GM21381 (cell line): ENCODE results near the gene ITPR1.

ENCODE experiments used
- ATAC-seq: cut with Tn5 transposase; IDR thresholded peaks from one replicate; pipeline ENCODE4 v1.9.1; 2021; ENCODE audit warnings: mild to moderate bottlenecking, moderate library complexity; ENCODE audit not compliant: unreplicated experiment

Gene ITPR1

GRCh38 chr3:4529876-4530588 is 36.9 kb downstream of the ITPR1 start:
- no peak for ATAC-seq

- ATAC-seq, result no peak
These were observed 38.4 kb downstream of the ITPR1 start for GRCh38 chr3:4531478-4532025.

GRCh38 chr3:4532535-4533112 is 39.5 kb downstream of the ITPR1 start:
- ATAC-seq, result no peak

DNA sequence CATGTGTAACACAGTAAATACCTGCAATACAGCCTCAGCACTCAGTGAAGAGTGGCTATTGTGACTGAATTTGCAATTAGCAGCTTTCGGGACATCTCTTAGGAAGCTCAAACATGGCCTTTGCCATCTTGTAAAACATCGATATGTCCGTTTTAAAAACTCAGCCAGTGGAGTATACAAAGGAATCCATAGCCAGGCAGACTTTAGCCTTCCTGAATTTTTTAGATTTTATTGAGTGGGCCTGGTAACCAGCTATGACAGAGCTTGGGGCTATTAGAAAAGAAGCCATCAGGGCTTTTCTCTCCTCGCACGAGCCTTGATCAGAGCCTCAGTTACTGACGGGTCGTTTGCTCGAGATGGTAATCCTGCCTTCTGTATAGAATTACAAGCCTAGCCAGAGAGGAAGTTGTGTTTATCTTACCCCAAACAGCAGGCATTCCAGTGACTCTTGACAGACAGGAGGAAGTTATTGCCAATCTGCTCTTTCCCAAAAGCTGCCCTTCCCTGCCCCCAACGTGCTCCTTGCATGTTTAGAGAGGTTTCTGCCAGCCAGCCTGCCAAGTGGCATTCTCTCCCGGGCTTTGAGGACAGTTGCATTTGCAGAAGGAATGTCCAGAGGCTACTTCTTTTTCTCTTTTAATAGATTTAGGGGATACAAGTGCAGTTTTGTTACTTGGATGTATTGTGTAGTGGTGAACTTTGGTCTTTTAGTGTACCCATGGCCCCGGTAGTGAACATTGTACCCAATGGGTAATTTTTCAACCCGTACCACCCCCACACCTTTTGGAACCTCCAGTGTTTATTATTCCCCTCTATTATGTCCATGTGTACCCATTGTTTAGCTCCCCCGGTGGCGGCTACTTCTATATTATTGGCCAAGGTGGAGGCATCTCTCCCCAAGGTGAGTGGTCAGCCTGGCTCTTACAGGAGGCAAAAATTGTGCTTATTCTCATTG is 40.6 kb downstream of the ITPR1 start:
- no peak for ATAC-seq

DNA sequence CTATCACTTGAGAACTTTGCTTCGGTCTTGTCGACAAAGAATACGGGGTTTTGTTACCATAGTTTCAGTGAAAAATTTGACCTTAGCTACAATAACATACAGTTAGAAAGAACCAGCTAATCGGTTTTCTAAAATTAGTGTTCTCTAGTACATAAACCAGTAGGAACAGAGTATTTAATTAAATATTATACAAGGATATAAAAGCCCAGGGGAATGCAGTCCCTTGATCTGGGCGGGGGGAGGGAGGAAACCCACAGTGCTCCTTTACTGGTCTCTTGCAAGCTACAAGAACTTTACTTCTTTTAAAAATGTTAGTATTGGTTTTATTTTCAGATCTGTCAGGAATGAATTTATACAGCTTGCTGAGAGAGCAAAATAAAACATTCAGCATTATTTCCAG is 41.8 kb downstream of the ITPR1 start:
- no peak for ATAC-seq

DNA sequence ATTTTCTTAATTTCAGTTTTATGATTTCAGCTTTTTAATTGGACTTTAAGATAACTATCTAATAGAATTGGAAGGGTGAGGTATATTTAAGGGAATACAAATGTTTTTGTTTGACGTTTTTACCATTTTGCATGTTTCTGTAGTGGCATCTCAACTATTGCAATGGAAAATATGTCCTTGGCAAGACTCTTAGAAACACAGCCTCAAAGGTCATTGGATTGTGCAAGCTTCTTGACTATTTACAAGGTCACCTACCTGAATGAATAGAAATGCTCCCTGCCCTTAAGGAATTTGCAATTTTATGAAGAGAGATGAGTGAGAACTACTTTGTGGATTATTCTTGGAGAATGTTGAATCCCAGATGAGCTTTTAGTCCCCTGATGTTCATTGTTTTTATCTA is 43.1 kb downstream of the ITPR1 start:
- no peak for ATAC-seq

DNA sequence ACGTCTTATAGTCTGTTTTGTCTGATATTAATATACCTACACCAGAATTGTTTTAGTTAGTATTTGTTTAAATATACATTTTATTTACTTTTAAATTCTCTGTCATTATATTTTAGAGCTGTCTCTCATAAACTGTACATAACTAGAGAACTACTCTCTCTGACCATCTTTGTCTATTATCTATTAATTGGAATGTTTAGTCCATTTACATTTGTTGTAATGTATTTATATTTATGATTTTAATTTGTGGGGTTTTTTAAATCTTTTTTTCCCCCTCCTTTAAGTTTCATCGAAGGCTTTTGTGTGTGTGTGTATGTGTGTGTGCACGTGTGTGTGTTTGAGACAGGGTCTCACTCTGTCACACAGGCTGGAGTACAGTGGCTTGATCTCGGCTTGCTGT is 47.1 kb downstream of the ITPR1 start:
- no peak for ATAC-seq

GRCh38 chr3:4543110-4543509 is 50.0 kb downstream of the ITPR1 start:
- ATAC-seq, result no peak

DNA sequence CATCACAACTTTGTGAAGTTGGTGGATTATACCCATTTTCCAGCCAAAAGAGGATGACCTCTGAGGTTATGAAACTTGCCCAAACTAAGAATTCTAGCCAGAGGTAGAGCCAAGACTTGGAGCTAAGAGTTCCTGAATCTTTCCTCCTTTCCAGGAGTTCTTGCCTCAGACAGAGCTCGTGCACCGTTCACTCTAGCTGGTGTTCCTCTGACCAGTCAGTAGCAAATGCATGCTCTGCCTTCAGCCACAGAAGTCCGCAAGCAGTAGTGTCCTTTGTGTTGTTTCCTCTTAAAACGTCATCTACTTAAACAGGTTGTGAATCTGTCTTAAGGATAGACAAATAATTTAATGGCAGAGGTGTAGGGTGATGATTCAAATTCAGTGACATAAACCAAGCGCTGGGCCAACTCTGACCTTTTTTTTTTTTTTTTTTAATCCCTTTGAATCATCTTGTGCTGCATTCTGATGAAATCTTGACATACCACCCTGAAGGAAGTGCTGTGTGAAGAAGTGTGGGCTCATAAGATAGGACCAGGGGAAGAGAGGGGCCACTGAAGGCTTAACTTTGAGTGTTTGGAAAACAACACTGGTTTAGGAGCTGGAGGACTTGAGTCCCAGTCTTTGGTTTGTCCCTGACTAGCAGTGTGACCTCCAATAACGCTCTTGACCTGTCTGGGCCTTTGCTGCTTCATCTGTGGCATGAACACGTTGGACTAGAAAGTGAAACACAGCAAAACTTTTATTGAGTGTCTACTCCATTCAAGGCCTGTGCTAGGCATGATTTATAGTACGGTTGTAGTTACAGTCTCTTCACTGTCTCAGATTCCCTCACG is 53.4 kb downstream of the ITPR1 start:
- ATAC-seq, result no peak

GRCh38 chr3:4547799-4548198 is 54.7 kb downstream of the ITPR1 start:
- ATAC-seq, result no peak

- no peak for ATAC-seq
These were observed 55.2 kb downstream of the ITPR1 start for GRCh38 chr3:4548356-4548755.

GRCh38 chr3:4548780-4549179 is 55.6 kb downstream of the ITPR1 start:
- no peak for ATAC-seq

DNA sequence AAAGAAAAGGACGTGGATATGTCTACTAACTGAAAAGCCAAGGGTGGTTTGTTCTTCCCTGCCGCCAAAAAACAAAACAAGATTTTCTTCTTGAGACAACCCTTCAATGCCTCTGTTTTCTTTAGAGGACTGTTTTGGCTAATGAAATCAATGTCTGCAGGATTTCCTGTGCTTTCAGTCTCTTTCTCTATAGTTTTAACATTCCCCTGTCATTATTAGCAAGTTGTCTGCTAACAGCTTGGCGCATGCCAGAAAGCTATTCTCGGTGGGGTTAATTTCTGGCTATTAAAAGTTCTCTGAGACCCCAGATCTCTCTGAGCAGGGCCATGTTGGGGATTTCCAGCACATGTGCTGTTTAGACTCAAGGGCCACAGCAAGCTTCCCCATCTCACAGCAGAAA is 56.7 kb downstream of the ITPR1 start:
- ATAC-seq, result no peak

- no peak for ATAC-seq
These were observed 58.0 kb downstream of the ITPR1 start for GRCh38 chr3:4551051-4551711.

DNA sequence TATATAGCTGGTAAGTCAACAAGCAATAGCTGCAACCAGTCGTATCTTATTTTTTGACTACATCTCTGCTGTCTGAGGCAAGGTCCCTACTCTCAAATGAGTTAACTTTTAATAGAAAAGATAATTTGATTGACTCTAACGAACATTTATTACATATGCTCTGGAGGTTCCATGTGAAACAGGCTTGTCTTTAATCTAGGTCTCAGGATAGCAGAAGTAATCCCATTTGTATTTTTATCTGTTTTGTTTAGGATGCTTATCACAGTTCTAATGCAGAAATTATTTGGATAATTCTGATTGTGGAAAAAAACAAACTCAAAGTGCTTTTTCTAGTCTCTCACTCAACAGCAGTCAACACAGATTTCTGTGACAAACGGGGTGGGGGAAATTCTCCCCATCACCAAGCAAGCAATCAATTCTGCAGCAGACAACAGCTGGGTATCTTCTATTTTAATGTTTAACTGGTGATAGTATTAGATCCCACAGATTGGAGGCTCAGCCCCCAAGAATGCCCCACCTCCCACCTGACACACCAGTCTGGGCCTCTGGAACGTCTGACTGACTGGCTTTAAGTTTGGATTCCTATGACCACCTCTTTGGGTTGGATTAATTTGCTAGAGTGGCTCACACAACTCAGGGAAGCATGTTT is 58.8 kb downstream of the ITPR1 start:
- no peak for ATAC-seq

DNA sequence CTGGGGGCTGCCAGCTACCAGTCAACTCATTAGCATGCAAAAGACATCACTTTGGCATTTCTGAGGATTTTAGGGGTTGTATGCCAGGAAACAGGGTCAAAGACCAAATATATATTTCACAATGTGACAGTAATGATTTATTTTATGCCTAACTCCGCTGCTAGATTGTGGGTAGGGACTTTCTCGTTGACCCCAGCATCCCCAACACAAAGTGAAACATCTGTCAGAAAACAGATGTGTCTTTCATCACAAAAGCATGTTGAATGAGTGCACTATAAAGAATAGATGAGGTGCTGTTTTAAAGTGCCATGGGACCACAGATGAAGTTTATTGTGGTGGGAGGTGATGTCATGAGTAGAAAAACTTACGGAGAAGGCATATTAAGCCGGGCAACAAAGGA is 59.7 kb downstream of the ITPR1 start:
- ATAC-seq, result no peak

- no peak for ATAC-seq
These were observed 68.5 kb downstream of the ITPR1 start for GRCh38 chr3:4561661-4562060.

GRCh38 chr3:4562595-4562994 is 69.4 kb downstream of the ITPR1 start:
- ATAC-seq, result no peak

DNA sequence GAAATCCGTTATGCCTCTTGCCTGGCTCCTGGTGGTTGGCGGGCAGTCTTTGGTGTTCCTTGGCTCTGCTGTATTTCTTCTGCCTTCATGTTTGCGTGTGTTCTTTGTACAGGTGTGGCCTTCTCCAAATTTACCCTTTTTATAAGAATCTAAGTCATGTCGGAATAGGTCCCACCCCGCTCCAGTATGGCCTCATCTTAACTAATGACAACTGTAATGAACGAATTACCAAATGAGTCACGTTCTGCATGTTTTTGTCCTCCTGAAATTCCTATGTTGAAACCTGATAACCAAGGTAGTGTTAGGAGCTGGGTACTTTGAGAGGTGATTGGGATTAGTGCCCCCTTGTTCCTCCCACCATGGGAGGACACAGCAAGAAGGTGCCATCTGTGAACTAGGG is 71.1 kb downstream of the ITPR1 start:
- no peak for ATAC-seq
